GM18868 (cell line): ENCODE results near the gene ARHGEF4.

Experiments
- ATAC-seq: cut with Tn5 transposase; IDR thresholded peaks from one replicate; pipeline ENCODE4 v1.9.1; 2021; ENCODE audit warnings: mild to moderate bottlenecking, moderate library complexity; ENCODE audit not compliant: unreplicated experiment

Gene ARHGEF4

GRCh38 chr2:130849896-130850787, 13.4 kb downstream of the ARHGEF4 start:
- no peak for ATAC-seq

GRCh38 chr2:130850788-130851623, 14.3 kb downstream of the ARHGEF4 start:
- ATAC-seq: no peak

- no peak for ATAC-seq
These were observed 15.1 kb downstream of the ARHGEF4 start for GRCh38 chr2:130851624-130852382.

GRCh38 chr2:130852521-130853115, 15.9 kb downstream of the ARHGEF4 start:
- ATAC-seq: no peak

- no peak for ATAC-seq
These were observed 16.7 kb downstream of the ARHGEF4 start for GRCh38 chr2:130853391-130853790.

- no peak for ATAC-seq
These were observed 17.6 kb downstream of the ARHGEF4 start for GRCh38 chr2:130854301-130854700.

- no peak for ATAC-seq
These were observed 28.4 kb downstream of the ARHGEF4 start for GRCh38 chr2:130864830-130865800.

GRCh38 chr2:130869441-130870160, 32.9 kb downstream of the ARHGEF4 start:
- ATAC-seq: no peak

GRCh38 chr2:130870161-130870485, 33.4 kb downstream of the ARHGEF4 start:
- no peak for ATAC-seq

GRCh38 chr2:130870779-130871178, 34.1 kb downstream of the ARHGEF4 start:
- no peak for ATAC-seq

- ATAC-seq: no peak
These were observed 35.4 kb downstream of the ARHGEF4 start for GRCh38 chr2:130871843-130872740.

- no peak for ATAC-seq
These were observed 36.0 kb downstream of the ARHGEF4 start for GRCh38 chr2:130872741-130873125.

- peak; percentile 90 for ATAC-seq
These were observed 37.1 kb downstream of the ARHGEF4 start for GRCh38 chr2:130873700-130874346.

- ATAC-seq: no peak
These were observed 37.8 kb downstream of the ARHGEF4 start for GRCh38 chr2:130874512-130874911.

GRCh38 chr2:130875935-130876334, 39.2 kb downstream of the ARHGEF4 start:
- no peak for ATAC-seq

- no peak for ATAC-seq
These were observed 40.5 kb downstream of the ARHGEF4 start for GRCh38 chr2:130877258-130877657.

- ATAC-seq: no peak
These were observed 41.6 kb downstream of the ARHGEF4 start for GRCh38 chr2:130878316-130878715.

GRCh38 chr2:130878933-130879332, 42.2 kb downstream of the ARHGEF4 start:
- no peak for ATAC-seq
